Muscle of leg (tissue), 11 donors: ENCODE data around the gene PRPH2. TPM values are rescaled to one million over a fixed set of nuclear protein-coding genes. Genes with fewer than 3 reads are reported as not detected.
A peak's percentile ranks its signal among the peaks of the same experiment; 100 is the strongest.
"Not testable (repeated sequence)": the region's sequence is repeated elsewhere in the genome, so short reads cannot be mapped to it uniquely, and the experiment has no call there.

ENCODE experiments used
- DNase-seq: peaks from one replicate; pipeline ENCODE4 v3.0.0; 2013
- H3K27ac ChIP-seq: one replicate; pipeline ENCODE4 v1.5.1; 2013; ENCODE audit warnings: mild to moderate bottlenecking, low read length, control low read depth
- H3K27me3 ChIP-seq: one replicate; pipeline ENCODE4 v1.6.1; 2013; ENCODE audit warnings: low read length; ENCODE audit not compliant: control insufficient read depth, insufficient read depth
- H3K36me3 ChIP-seq: one replicate; pipeline ENCODE4 v1.6.1; 2013; ENCODE audit warnings: low read length; ENCODE audit not compliant: control insufficient read depth, insufficient read depth
- H3K4me1 ChIP-seq: one replicate; pipeline ENCODE4 v1.6.1; 2013; ENCODE audit warnings: low read length; ENCODE audit not compliant: control insufficient read depth, insufficient read depth
- H3K4me3 ChIP-seq: one replicate; pipeline ENCODE4 v1.5.1; 2013; ENCODE audit warnings: low read length, control low read depth
- H3K9me3 ChIP-seq: replicated peaks from 2 replicates; pipeline ENCODE4 v1.6.1; 2013; ENCODE audit warnings: low read depth, low read length; ENCODE audit not compliant: control insufficient read depth
- WGBS: methylation state at CpG from one replicate; pipeline ENCODE4 v1.1.5; 2013; ENCODE audit warnings: missing lambda C conversion rate; ENCODE audit not compliant: insufficient coverage; 5-methylcytosine and 5-hydroxymethylcytosine counted together
- polyA plus RNA-seq, 8 donors: library from polyadenylated mRNA; unstranded; fragments of 120-200 nt; gene quantifications; one replicate each; pipeline versions ENCODE4 v1.2.1 to v1.2.3, GENCODE V29; 2013; ENCODE audit warnings: inconsistent platforms in 1 of 8, low replicate concordance in 1 of 8; ENCODE audit not compliant: insufficient read length in 8 of 8, insufficient read depth in 1 of 8
- total RNA-seq: library from RNA; stranded (reverse); fragments of 120-200 nt; gene quantifications from one replicate; pipeline ENCODE4 v1.2.4, GENCODE V29; 2013

The PRPH2 gene
- total and polyA plus RNA-seq, 9 donors, result 2.1 to 6.2 (median 5.2) TPM

GRCh38 chr6:42702786-42703185 lies 19.6 kb downstream of the PRPH2 start:
- not testable (repeated sequence) for H3K9me3 ChIP-seq, H3K27ac ChIP-seq, H3K36me3 ChIP-seq, DNase-seq, H3K27me3 ChIP-seq, H3K4me3 ChIP-seq, H3K4me1 ChIP-seq
- WGBS, result no CpG with 5 or more reads among the region's 3 CpGs

- peaks cover 2% of the 10 kb centered on the region for H3K4me1 ChIP-seq
- H3K9me3 ChIP-seq, result no peaks in the 10 kb centered on the region
- H3K36me3 ChIP-seq, result no peaks in the 10 kb centered on the region
- no peak overlapping the region for H3K4me3 ChIP-seq
- WGBS, result no CpG with 5 or more reads among the region's 2 CpGs
- no peak overlapping the region for H3K27ac ChIP-seq
- no peak for DNase-seq
- no peaks in the 10 kb centered on the region for H3K27me3 ChIP-seq
Observed at GRCh38 chr6:42702200-42702599, 20.2 kb downstream of the PRPH2 start.

GRCh38 chr6:42698217-42698616 lies 24.2 kb downstream of the PRPH2 start:
- 73% methylated on average over 12 of the region's 13 CpGs for WGBS
- Histone ChIP-seq H3K9me3 (no peaks in the 10 kb centered on the region), H3K4me3 (no peak overlapping the region), H3K4me1 (peaks cover 4% of the 10 kb centered on the region), H3K36me3 (peaks cover 11% of the 10 kb centered on the region), H3K27me3 (no peaks in the 10 kb centered on the region), H3K27ac (no peak overlapping the region)
- no peak for DNase-seq

GRCh38 chr6:42697268-42697655 lies 25.1 kb downstream of the PRPH2 start:
- 88% methylated on average over 2 of the region's 5 CpGs for WGBS
- no peak for DNase-seq
- Histone ChIP-seq H3K36me3 (peaks cover 19% of the 10 kb centered on the region), H3K27me3 (no peaks in the 10 kb centered on the region), H3K27ac (no peak overlapping the region), H3K4me1 (peaks cover 4% of the 10 kb centered on the region), H3K9me3 (no peaks in the 10 kb centered on the region), H3K4me3 (no peak overlapping the region)

GRCh38 chr6:42696526-42697267 lies 25.7 kb downstream of the PRPH2 start:
- peak; percentile 38 for DNase-seq
- Histone ChIP-seq H3K4me1 (peaks cover 4% of the 10 kb centered on the region), H3K36me3 (peaks cover 22% of the 10 kb centered on the region), H3K9me3 (no peaks in the 10 kb centered on the region), H3K4me3 (no peak overlapping the region), H3K27ac (no peak overlapping the region), H3K27me3 (no peaks in the 10 kb centered on the region)
- WGBS, result 56% methylated on average over 5 of the region's 7 CpGs

- no CpG with 5 or more reads among the region's 4 CpGs for WGBS
- H3K27ac ChIP-seq, result no peak overlapping the region
- H3K4me1 ChIP-seq, result peaks cover 4% of the 10 kb centered on the region
- no peaks in the 10 kb centered on the region for H3K9me3 ChIP-seq
- H3K36me3 ChIP-seq, result peaks cover 36% of the 10 kb centered on the region
- no peaks in the 10 kb centered on the region for H3K27me3 ChIP-seq
- H3K4me3 ChIP-seq, result no peak overlapping the region
- DNase-seq, result peak; percentile 21
Observed at GRCh38 chr6:42694586-42694985, 27.8 kb downstream of the PRPH2 start.

GRCh38 chr6:42693725-42694323 lies 28.6 kb downstream of the PRPH2 start:
- 91% methylated on average over 1 of the region's 2 CpGs for WGBS
- peaks cover 44% of the 10 kb centered on the region for H3K36me3 ChIP-seq
- no peak overlapping the region for H3K27ac ChIP-seq

GRCh38 chr6:42692137-42692911 lies 30.1 kb downstream of the PRPH2 start:
- Histone ChIP-seq H3K36me3 (peaks cover 53% of the 10 kb centered on the region), H3K27ac (no peak overlapping the region), H3K9me3 (no peaks in the 10 kb centered on the region), H3K27me3 (no peaks in the 10 kb centered on the region), H3K4me1 (peaks cover 4% of the 10 kb centered on the region), H3K4me3 (no peak overlapping the region)
- DNase-seq, result no peak
- WGBS, result no CpG with 5 or more reads among the region's 4 CpGs

More at GRCh38 chr6:42693725-42694323, 28.6 kb downstream of the PRPH2 start:
- Histone ChIP-seq H3K9me3 (no peaks in the 10 kb centered on the region), H3K4me3 (no peak overlapping the region), H3K27me3 (no peaks in the 10 kb centered on the region), H3K4me1 (peaks cover 4% of the 10 kb centered on the region)
- no peak for DNase-seq

GRCh38 chr6:42690872-42691271 lies 31.5 kb downstream of the PRPH2 start:
- Histone ChIP-seq H3K36me3 (peaks cover 53% of the 10 kb centered on the region), H3K27ac (no peak overlapping the region), H3K27me3 (no peaks in the 10 kb centered on the region), H3K4me3 (no peak overlapping the region), H3K9me3 (no peaks in the 10 kb centered on the region), H3K4me1 (peaks cover 4% of the 10 kb centered on the region)
- WGBS, result no CpG with 5 or more reads among the region's 2 CpGs
- no peak for DNase-seq

GRCh38 chr6:42690151-42690702 lies 32.2 kb downstream of the PRPH2 start:
- H3K36me3 ChIP-seq, result peaks cover 55% of the 10 kb centered on the region
- 100% methylated on average over 1 of the region's 5 CpGs for WGBS
- DNase-seq, result no peak
- H3K9me3 ChIP-seq, result no peaks in the 10 kb centered on the region
- no peak overlapping the region for H3K4me3 ChIP-seq
- no peak overlapping the region for H3K27ac ChIP-seq
- peaks cover 3% of the 10 kb centered on the region for H3K4me1 ChIP-seq
- H3K27me3 ChIP-seq, result no peaks in the 10 kb centered on the region
